B cell (primary cell): ENCODE data around the gene SEMA3A. TPM values are rescaled to one million over a fixed set of nuclear protein-coding genes. Genes with fewer than 3 reads are reported as not detected.

ENCODE experiments used
- ATAC-seq: fragments of 200-7000 bp; cut with Tn5 transposase; one replicate; pipeline ENCODE4 v1.10.0; 2021; ENCODE audit warnings: low read depth, mild to moderate bottlenecking, moderate number of reproducible peaks, moderate library complexity
- CTCF ChIA-PET: fragments of 350-600 bp; sonication (Branson Sonifier 250); formaldehyde crosslinking; loops from one replicate; lab custom pipeline; 2021; ENCODE audit warnings: antibody characterized with exemption, inconsistent platforms; lab: Charles Lee
- POLR2A ChIA-PET: fragments of 350-600 bp; sonication (Branson Sonifier 250); formaldehyde crosslinking; loops from one replicate; lab custom pipeline; 2021; ENCODE audit warnings: antibody characterized with exemption; lab: Charles Lee
- DNase-seq: peaks from one replicate; pipeline ENCODE4 v3.0.0; 2013
- H2AFZ ChIP-seq: 2 replicates; pipeline ENCODE4 v1.6.1; 2012; ENCODE audit warnings: mild to moderate bottlenecking, low read depth, low read length; ENCODE audit not compliant: insufficient read depth, poor library complexity, severe bottlenecking
- H3K27ac ChIP-seq, 2 donors: 1 replicate in 1 of 2; 2 replicates in 1 of 2; pipeline ENCODE4 v1.5.1; 2012 to 2013; ENCODE audit warnings: low read length in 2 of 2, mild to moderate bottlenecking in 2 of 2, moderate library complexity in 1 of 2
- H3K27me3 ChIP-seq, 4 experiments: fragments of 200-600 bp in 1 of 4; sonication (generic) in 1 of 4; replicated peaks in 1 of 4; 1 replicate in 2 of 4; 2 replicates in 2 of 4; pipeline versions ENCODE4 v1.6.1 to v1.7.0; 2013 to 2016; ENCODE audit warnings: low read length in 3 of 4, mild to moderate bottlenecking in 2 of 4, mixed read lengths in 1 of 4, moderate library complexity in 1 of 4; ENCODE audit not compliant: insufficient read depth in 4 of 4, control insufficient read depth in 3 of 4; ENCODE audit errors: control extremely low read depth in 1 of 4
- H3K36me3 ChIP-seq, 2 experiments: replicated peaks in 1 of 2; 1 replicate in 1 of 2; 2 replicates in 1 of 2; pipeline versions ENCODE4 v1.6.1 to v1.7.1; 2013; ENCODE audit warnings: low read length in 1 of 2; ENCODE audit not compliant: insufficient read depth in 2 of 2, control insufficient read depth in 1 of 2; ENCODE audit errors: control extremely low read depth in 1 of 2, extremely low read depth in 1 of 2
- H3K4me1 ChIP-seq, 2 donors: fragments of 200-600 bp in 1 of 2; sonication (generic) in 1 of 2; 1 replicate in 1 of 2; 2 replicates in 1 of 2; pipeline versions ENCODE4 v1.5.1 to v1.6.1; 2013 to 2017; ENCODE audit warnings: low read length in 2 of 2; ENCODE audit not compliant: control insufficient read depth in 2 of 2, insufficient read depth in 2 of 2
- H3K4me2 ChIP-seq: replicated peaks from 2 replicates; pipeline ENCODE3; 2012; ENCODE audit warnings: mild to moderate bottlenecking, low read depth, low read length; ENCODE audit not compliant: poor library complexity, severe bottlenecking
- H3K4me3 ChIP-seq, 5 experiments: fragments of 200-600 bp in 1 of 5; sonication (generic) in 1 of 5; 1 replicate in 3 of 5; 2 replicates in 2 of 5; pipeline versions ENCODE4 v1.5.1 to v1.7.0; 2011 to 2016; ENCODE audit warnings: low read length in 4 of 5, mild to moderate bottlenecking in 4 of 5, low read depth in 2 of 5, control low read depth in 1 of 5, moderate library complexity in 1 of 5; ENCODE audit not compliant: insufficient read depth in 1 of 5; ENCODE audit errors: control extremely low read depth in 1 of 5, extremely low read depth in 1 of 5
- H3K79me2 ChIP-seq: fragments of 200-600 bp; sonication (generic); one replicate; pipeline ENCODE4 v1.6.0; 2016; ENCODE audit warnings: low read length; ENCODE audit not compliant: control insufficient read depth, insufficient read depth
- H3K9ac ChIP-seq: fragments of 200-600 bp; sonication (generic); 2 replicates; pipeline ENCODE4 v1.6.1; 2017; ENCODE audit warnings: mild to moderate bottlenecking, low read length, moderate library complexity
- H3K9me3 ChIP-seq, 3 donors: one replicate each; pipeline versions ENCODE4 v1.6.1 to v1.7.1; 2013; ENCODE audit warnings: low read length in 2 of 3; ENCODE audit not compliant: control insufficient read depth in 2 of 3, insufficient read depth in 1 of 3; ENCODE audit errors: control extremely low read depth in 1 of 3
- H4K20me1 ChIP-seq: 2 replicates; pipeline ENCODE4 v1.6.0; 2012; ENCODE audit warnings: mild to moderate bottlenecking, low read length; ENCODE audit not compliant: insufficient read depth, control insufficient read depth, poor library complexity, severe bottlenecking
- H3K27ac Mint-ChIP-seq: one replicate; pipeline ENCODE4 v1.8.0; 2021; ENCODE audit warnings: mixed read lengths
- H3K27me3 Mint-ChIP-seq: one replicate; pipeline ENCODE4 v1.8.0; 2021; ENCODE audit warnings: mixed read lengths
- H3K4me1 Mint-ChIP-seq: one replicate; pipeline ENCODE4 v1.8.0; 2021; ENCODE audit warnings: mixed read lengths
- H3K4me3 Mint-ChIP-seq: one replicate; pipeline ENCODE4 v1.8.0; 2021; ENCODE audit warnings: mixed read lengths
- H3K9me3 Mint-ChIP-seq: one replicate; pipeline ENCODE4 v1.8.0; 2022; ENCODE audit warnings: mixed read lengths; ENCODE audit not compliant: insufficient read depth
- CTCF ChIP-seq: fragments of 200-600 bp; IDR thresholded peaks from one replicate; pipeline ENCODE4 v1.8.0; 2022; ENCODE audit warnings: antibody characterized with exemption, mild to moderate bottlenecking
- EZH2 ChIP-seq: IDR thresholded peaks from 2 replicates; pipeline ENCODE4 v1.6.1; 2012; ENCODE audit warnings: borderline replicate concordance, low read depth, mild to moderate bottlenecking, moderate library complexity, low read length; ENCODE audit not compliant: insufficient read depth, poor library complexity, severe bottlenecking
- WGBS: methylation state at CpG from one replicate; pipeline ENCODE4 v1.1.5; 2013; ENCODE audit warnings: missing lambda C conversion rate; ENCODE audit not compliant: insufficient coverage; 5-methylcytosine and 5-hydroxymethylcytosine counted together
- intact Hi-C: fragments of 100-400 bp; cut with micrococcal nuclease; formaldehyde crosslinking; loops from one replicate; pipeline ENCODE4 v1.10.0; 2022
- polyA plus RNA-seq: library from polyadenylated mRNA; depleted of rRNA; stranded (reverse); fragments of >200 nt; gene quantifications from 2 replicates; pipeline ENCODE4 v1.2.3, GENCODE V29; 2012
- total RNA-seq, 2 donors: library from RNA; stranded (reverse); fragments of 120-200 nt in 1 of 2; gene quantifications; 1 replicate in 1 of 2; 2 replicates in 1 of 2; pipeline versions ENCODE4 v1.2.3 to v1.2.4, GENCODE V29; 2013 to 2022

The SEMA3A gene
- total and polyA plus RNA-seq, 2 donors (not counting 1 experiment from before 2014, with no cell fraction given) = not detected

- Histone ChIP-seq H3K4me1 (no peaks in the 10 kb centered on the region), H3K79me2 (no peaks in the 10 kb centered on the region), H3K36me3 (no peaks in the 10 kb centered on the region), H3K27ac (no peak overlapping the region), H4K20me1 (no peaks in the 10 kb centered on the region), H3K9me3 (no peaks in the 10 kb centered on the region), H3K4me3 (no peak overlapping the region), H3K9ac (no peak overlapping the region), H2AFZ (no peak overlapping the region), H3K27me3 (no peaks in the 10 kb centered on the region), H3K4me2 (no peak overlapping the region)
- ATAC-seq = no peak
- no peak for TF ChIP-seq CTCF
- TF ChIP-seq EZH2 = no peak
- no peaks in the 10 kb centered on the region for H3K9me3 Mint-ChIP-seq
- ChIA-PET CTCF (no interaction called here), POLR2A (no interaction called here)
- intact Hi-C loops = no loop called here
- WGBS = no CpG with 5 or more reads among the region's 6 CpGs
- H3K4me1 Mint-ChIP-seq = no peaks in the 10 kb centered on the region
- no peak overlapping the region for H3K27ac Mint-ChIP-seq
- no peak overlapping the region for H3K4me3 Mint-ChIP-seq
- DNase-seq = no peak
- no peaks in the 10 kb centered on the region for H3K27me3 Mint-ChIP-seq
Observed at GRCh38 chr7:84013616-84014240, 180.9 kb downstream of the SEMA3A start.

GRCh38 chr7:84009782-84010181 is 184.8 kb downstream of the SEMA3A start:
- Mint-ChIP-seq H3K4me3 (no peak overlapping the region), H3K9me3 (no peaks in the 10 kb centered on the region), H3K27me3 (no peaks in the 10 kb centered on the region), H3K4me1 (no peaks in the 10 kb centered on the region), H3K27ac (no peak overlapping the region)
- intact Hi-C loops = no loop called here
- H3K79me2 ChIP-seq = no peaks in the 10 kb centered on the region
- no peak overlapping the region for H3K27ac ChIP-seq
- H3K27me3 ChIP-seq = no peaks in the 10 kb centered on the region
- no peak overlapping the region for H2AFZ ChIP-seq
- H3K9ac ChIP-seq = no peak overlapping the region
- H3K9me3 ChIP-seq = no peaks in the 10 kb centered on the region
- DNase-seq (no peak), ATAC-seq (no peak)
- H3K36me3 ChIP-seq = no peaks in the 10 kb centered on the region
- ChIA-PET CTCF (no interaction called here), POLR2A (no interaction called here)
- H3K4me2 ChIP-seq = no peak overlapping the region
- H3K4me1 ChIP-seq = no peaks in the 10 kb centered on the region
- no peaks in the 10 kb centered on the region for H4K20me1 ChIP-seq
- no peak overlapping the region for H3K4me3 ChIP-seq
- WGBS = no CpG with 5 or more reads among the region's 1 CpG
- TF ChIP-seq CTCF = no peak
- TF ChIP-seq EZH2 = no peak
